Natural killer cell (primary cell): ENCODE measurements around the gene PLPP3. TPM values are rescaled to one million over a fixed set of nuclear protein-coding genes. Genes with fewer than 3 reads are reported as not detected.

Experiments used
- ATAC-seq, 3 donors: fragments of 150-1000 bp in 2 of 3; fragments of 200-7000 bp in 1 of 3; cut with Tn5 transposase; 1 replicate in 1 of 3; 2 replicates in 2 of 3; pipeline ENCODE4 v1.10.0; 2021; ENCODE audit warnings: mild to moderate bottlenecking in 2 of 3, moderate library complexity in 2 of 3
- DNase-seq, 2 donors: peaks; one replicate each; pipeline versions ENCODE4 v3.0.0 to v3.0.0-alpha.2; 2013 to 2021; ENCODE audit warnings: mixed read lengths in 1 of 2
- H3K27ac ChIP-seq: one replicate; pipeline ENCODE4 v1.5.1; 2013; ENCODE audit warnings: mild to moderate bottlenecking, low read length
- H3K27me3 ChIP-seq: one replicate; pipeline ENCODE4 v1.6.1; 2013; ENCODE audit warnings: low read length; ENCODE audit not compliant: control insufficient read depth, insufficient read depth
- H3K36me3 ChIP-seq: one replicate; pipeline ENCODE4 v1.6.1; 2013; ENCODE audit warnings: low read length; ENCODE audit not compliant: control insufficient read depth, insufficient read depth
- H3K4me1 ChIP-seq: one replicate; pipeline ENCODE4 v1.6.1; 2013; ENCODE audit warnings: low read length; ENCODE audit not compliant: control insufficient read depth, insufficient read depth
- H3K4me3 ChIP-seq: one replicate; pipeline ENCODE4 v1.5.1; 2013; ENCODE audit warnings: low read length
- H3K9me3 ChIP-seq: one replicate; pipeline ENCODE4 v1.6.1; 2013; ENCODE audit warnings: low read length; ENCODE audit not compliant: control insufficient read depth, insufficient read depth
- H3K27ac Mint-ChIP-seq, 2 donors: one replicate each; pipeline ENCODE4 v1.8.0; 2022; ENCODE audit warnings: mild to moderate bottlenecking in 2 of 2, mixed read lengths in 2 of 2, moderate library complexity in 1 of 2
- H3K27me3 Mint-ChIP-seq, 2 donors: one replicate each; pipeline ENCODE4 v1.8.0; 2022; ENCODE audit warnings: low read depth in 2 of 2, mixed read lengths in 2 of 2
- H3K36me3 Mint-ChIP-seq: one replicate; pipeline ENCODE4 v1.8.0; 2022; ENCODE audit warnings: mixed read lengths
- H3K4me1 Mint-ChIP-seq, 2 donors: one replicate each; pipeline ENCODE4 v1.8.0; 2022; ENCODE audit warnings: mixed read lengths in 2 of 2
- H3K4me3 Mint-ChIP-seq: one replicate; pipeline ENCODE4 v1.8.0; 2022; ENCODE audit warnings: mild to moderate bottlenecking, moderate library complexity, mixed read lengths
- H3K9me3 Mint-ChIP-seq, 2 donors: one replicate each; pipeline ENCODE4 v1.8.0; 2022; ENCODE audit warnings: mixed read lengths in 2 of 2
- WGBS: methylation state at CpG from one replicate; pipeline ENCODE4 v1.1.7; 2013; ENCODE audit warnings: missing lambda C conversion rate; ENCODE audit not compliant: insufficient coverage; 5-methylcytosine and 5-hydroxymethylcytosine counted together
- intact Hi-C: fragments of 100-400 bp; cut with micrococcal nuclease; formaldehyde crosslinking; loops from one replicate; pipeline ENCODE4 v1.14.2; 2022
- total RNA-seq, 4 donors: library from RNA; stranded (reverse); fragments of 120-200 nt in 1 of 4; gene quantifications; one replicate each; pipeline versions ENCODE4 v1.2.3 to v1.2.4, GENCODE V29; 2013 to 2022
- TF ChIP-seq, protein P1 (sequence below): fragments of 200-600 bp; IDR thresholded peaks from one replicate; pipeline ENCODE4 v1.8.0; 2022; ENCODE audit warnings: antibody characterized with exemption

The PLPP3 gene
- total RNA-seq, 3 donors from 2014 or later (not counting 1 experiment from before 2014, with no cell fraction given), result 0.11 to 0.50 TPM; not detected in 1

DNA sequence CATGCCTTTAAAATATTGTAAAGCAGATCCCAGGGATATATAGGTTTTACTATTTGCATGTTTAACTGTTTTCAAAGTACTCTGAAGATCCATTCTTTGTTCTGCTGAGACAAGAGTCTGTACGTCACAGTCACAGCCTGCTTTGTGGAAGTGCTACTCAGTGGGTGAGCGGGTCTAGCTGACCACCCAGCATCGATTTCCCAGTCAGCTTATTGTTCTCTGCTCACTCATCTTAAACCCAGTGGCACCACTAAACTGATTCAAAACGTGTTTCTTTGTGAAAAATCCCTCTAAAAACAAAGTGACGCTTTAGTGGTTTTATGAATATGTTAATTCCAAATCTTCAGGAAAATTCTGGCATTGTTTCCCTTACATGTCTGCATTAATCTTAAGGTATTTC is 12.4 kb downstream of the PLPP3 start:
- peaks cover 7 to 11% of the 10 kb centered on the region in 2 donors for H3K4me1 Mint-ChIP-seq
- 86% methylated on average over 3 of the region's 5 CpGs for WGBS
- H3K27ac Mint-ChIP-seq, result no peak overlapping the region
- ATAC-seq (no peak), DNase-seq (no peak)
- no peaks in the 10 kb centered on the region for H3K36me3 ChIP-seq
- TF ChIP-seq, protein P1, sequence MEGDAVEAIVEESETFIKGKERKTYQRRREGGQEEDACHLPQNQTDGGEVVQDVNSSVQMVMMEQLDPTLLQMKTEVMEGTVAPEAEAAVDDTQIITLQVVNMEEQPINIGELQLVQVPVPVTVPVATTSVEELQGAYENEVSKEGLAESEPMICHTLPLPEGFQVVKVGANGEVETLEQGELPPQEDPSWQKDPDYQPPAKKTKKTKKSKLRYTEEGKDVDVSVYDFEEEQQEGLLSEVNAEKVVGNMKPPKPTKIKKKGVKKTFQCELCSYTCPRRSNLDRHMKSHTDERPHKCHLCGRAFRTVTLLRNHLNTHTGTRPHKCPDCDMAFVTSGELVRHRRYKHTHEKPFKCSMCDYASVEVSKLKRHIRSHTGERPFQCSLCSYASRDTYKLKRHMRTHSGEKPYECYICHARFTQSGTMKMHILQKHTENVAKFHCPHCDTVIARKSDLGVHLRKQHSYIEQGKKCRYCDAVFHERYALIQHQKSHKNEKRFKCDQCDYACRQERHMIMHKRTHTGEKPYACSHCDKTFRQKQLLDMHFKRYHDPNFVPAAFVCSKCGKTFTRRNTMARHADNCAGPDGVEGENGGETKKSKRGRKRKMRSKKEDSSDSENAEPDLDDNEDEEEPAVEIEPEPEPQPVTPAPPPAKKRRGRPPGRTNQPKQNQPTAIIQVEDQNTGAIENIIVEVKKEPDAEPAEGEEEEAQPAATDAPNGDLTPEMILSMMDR, result no peak
- no peaks in the 10 kb centered on the region for H3K36me3 Mint-ChIP-seq
- no peaks in the 10 kb centered on the region for H3K9me3 ChIP-seq
- H3K27ac ChIP-seq, result no peak overlapping the region
- no peak overlapping the region for H3K4me3 Mint-ChIP-seq
- H3K9me3 Mint-ChIP-seq, result no peaks in the 10 kb centered on the region
- no peaks in the 10 kb centered on the region for H3K27me3 ChIP-seq
- H3K4me1 ChIP-seq, result no peaks in the 10 kb centered on the region
- H3K4me3 ChIP-seq, result no peak overlapping the region
- H3K27me3 Mint-ChIP-seq, result peaks cover 7 to 15% of the 10 kb centered on the region in 2 donors
- intact Hi-C loops, result no loop called here

DNA sequence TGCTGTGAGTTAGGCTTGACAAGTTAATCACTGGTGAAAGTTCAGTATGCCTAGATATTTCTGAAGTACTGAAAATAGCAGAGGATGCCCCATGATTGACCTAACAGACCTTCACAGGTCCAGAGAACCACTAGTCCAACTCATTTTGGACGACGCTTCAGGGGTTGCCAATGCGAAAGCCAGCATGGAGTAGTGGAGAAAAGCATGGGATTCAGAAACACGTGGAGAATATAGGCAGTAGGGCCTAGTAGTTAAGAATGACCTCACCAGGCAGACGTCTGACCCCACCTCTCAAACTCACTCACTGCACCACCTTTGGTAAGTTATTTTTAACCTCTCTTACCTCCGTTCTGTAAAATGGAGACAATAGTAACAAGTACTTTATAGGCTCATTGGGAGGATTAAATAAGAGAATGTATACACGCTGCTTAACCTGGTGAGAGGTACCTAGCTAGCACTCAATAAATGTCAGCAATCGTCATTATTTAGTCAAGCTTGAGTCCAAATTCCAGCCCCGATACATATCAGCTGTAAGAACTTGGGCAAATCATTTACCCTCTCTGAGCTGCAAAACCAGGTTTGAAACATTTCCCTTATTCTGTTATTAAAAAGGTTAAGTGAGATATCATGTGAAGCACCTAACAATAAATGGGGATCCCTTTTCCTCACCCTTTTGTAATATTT is 13.2 kb downstream of the PLPP3 start:
- TF ChIP-seq, protein P1, result no peak
- no peaks in the 10 kb centered on the region for H3K36me3 ChIP-seq
- ATAC-seq, result no peak
- H3K4me1 ChIP-seq, result no peaks in the 10 kb centered on the region
- Mint-ChIP-seq H3K36me3 (no peaks in the 10 kb centered on the region), H3K9me3 (no peaks in the 10 kb centered on the region), H3K4me3 (no peak overlapping the region), H3K27ac (no peak overlapping the region), H3K4me1 (peaks cover 7 to 11% of the 10 kb centered on the region in 2 donors), H3K27me3 (peaks cover 2 to 15% of the 10 kb centered on the region in 2 donors)
- no peak overlapping the region for H3K27ac ChIP-seq
- WGBS, result 97% methylated on average over 5 of the region's 9 CpGs
- H3K4me3 ChIP-seq, result no peak overlapping the region
- no peaks in the 10 kb centered on the region for H3K27me3 ChIP-seq
- intact Hi-C loops, result no loop called here
- H3K9me3 ChIP-seq, result no peaks in the 10 kb centered on the region
- no peak for DNase-seq

DNA sequence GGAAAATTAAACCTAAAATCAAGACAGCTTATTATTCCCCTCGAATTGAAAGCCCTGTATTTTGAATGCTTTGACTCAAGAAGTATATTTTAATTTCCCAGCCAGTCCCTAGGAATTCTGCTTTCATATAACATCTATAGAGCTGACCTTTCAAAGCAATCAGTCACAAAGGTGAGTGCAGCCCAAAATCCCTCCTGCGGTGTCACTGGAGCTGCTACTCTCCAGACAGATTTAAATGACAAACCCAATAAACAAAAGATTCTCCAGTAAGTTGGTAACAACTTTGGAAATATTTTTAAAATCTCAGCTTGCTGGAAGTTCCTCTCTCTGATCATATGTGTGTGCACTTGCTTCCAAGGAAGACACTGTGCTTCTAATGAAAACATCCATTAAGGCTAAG is 14.7 kb downstream of the PLPP3 start:
- 85% methylated on average over 2 of the region's 2 CpGs for WGBS
- intact Hi-C loops, result no loop called here

More for the DNA sequence above, 14.7 kb downstream of the PLPP3 start:
- peaks cover 0 to 10% of the 10 kb centered on the region in 2 donors for H3K27me3 Mint-ChIP-seq
- DNase-seq, result no peak
- no peaks in the 10 kb centered on the region for H3K36me3 Mint-ChIP-seq
- H3K36me3 ChIP-seq, result no peaks in the 10 kb centered on the region
- H3K27ac Mint-ChIP-seq, result no peak overlapping the region
- H3K4me3 Mint-ChIP-seq, result no peak overlapping the region
- no peak overlapping the region for H3K27ac ChIP-seq
- no peaks in the 10 kb centered on the region for H3K9me3 Mint-ChIP-seq
- H3K4me1 Mint-ChIP-seq, result peaks cover 7 to 11% of the 10 kb centered on the region in 2 donors
- TF ChIP-seq, protein P1, result no peak
- H3K9me3 ChIP-seq, result no peaks in the 10 kb centered on the region
- no peak for ATAC-seq
- no peaks in the 10 kb centered on the region for H3K4me1 ChIP-seq
- no peak overlapping the region for H3K4me3 ChIP-seq
- no peaks in the 10 kb centered on the region for H3K27me3 ChIP-seq
